Measurements from ENCODE around the gene IL1RAPL2.
"Not testable (repeated sequence)": the region's sequence is repeated elsewhere in the genome, so short reads cannot be mapped to it uniquely, and the experiment has no call there.

The IL1RAPL2 gene

DNA sequence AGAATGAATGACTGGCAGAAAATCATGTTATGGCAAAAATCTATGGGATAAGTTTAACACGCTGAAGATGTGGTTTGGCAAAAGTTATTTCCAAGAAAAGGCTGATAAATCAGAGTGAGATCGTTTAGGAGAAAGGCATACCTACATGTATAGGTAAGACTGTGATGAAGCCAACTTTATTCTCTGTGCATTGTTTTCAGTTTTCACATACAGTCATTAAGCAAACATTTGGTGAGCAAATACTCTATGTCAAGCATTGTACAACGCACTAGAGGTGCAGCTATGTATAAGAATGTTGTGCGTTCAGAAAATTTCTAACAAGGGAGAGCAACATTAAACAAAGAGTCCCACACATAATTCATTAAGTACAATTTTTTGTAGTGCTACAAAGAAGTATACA lies 532.8 kb downstream of the IL1RAPL2 start:
- DNase-seq (no peak), ATAC-seq (no peak)
- no peak overlapping the region for H3K27ac Mint-ChIP-seq
- H3K36me3 Mint-ChIP-seq (ENCODE audit: low read depth), result no peaks in the 10 kb centered on the region
- H3K4me3 Mint-ChIP-seq, result no peak overlapping the region
- no peaks in the 10 kb centered on the region for H3K27me3 Mint-ChIP-seq
- no peaks in the 10 kb centered on the region for H3K4me1 Mint-ChIP-seq
- peaks cover 3% of the 10 kb centered on the region for H3K9me3 Mint-ChIP-seq

DNA sequence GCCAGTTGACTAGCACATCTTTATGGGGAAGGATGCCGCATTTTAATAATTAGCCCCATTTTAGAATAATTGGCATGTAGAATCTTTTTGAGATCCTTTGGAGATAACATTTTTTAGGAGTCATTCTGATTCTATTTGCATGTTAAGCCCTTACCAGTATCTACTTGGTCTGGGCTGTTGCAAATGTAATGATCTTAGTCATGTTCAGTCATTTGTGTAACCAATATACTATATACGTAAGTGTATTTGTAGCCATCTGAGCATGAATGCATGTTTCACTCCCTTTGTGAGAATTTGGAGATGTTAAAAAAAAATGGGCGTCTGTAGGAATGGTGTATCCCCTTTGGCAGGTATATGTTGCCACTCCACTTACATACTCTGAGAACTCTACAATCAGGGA lies 535.4 kb downstream of the IL1RAPL2 start:
- Mint-ChIP-seq H3K4me3 (no peak overlapping the region), H3K9me3 (peaks cover 3% of the 10 kb centered on the region), H3K4me1 (no peaks in the 10 kb centered on the region), H3K36me3 (ENCODE audit: low read depth) (no peaks in the 10 kb centered on the region), H3K27me3 (no peaks in the 10 kb centered on the region), H3K27ac (no peak overlapping the region)
- DNase-seq (no peak), ATAC-seq (no peak)

DNA sequence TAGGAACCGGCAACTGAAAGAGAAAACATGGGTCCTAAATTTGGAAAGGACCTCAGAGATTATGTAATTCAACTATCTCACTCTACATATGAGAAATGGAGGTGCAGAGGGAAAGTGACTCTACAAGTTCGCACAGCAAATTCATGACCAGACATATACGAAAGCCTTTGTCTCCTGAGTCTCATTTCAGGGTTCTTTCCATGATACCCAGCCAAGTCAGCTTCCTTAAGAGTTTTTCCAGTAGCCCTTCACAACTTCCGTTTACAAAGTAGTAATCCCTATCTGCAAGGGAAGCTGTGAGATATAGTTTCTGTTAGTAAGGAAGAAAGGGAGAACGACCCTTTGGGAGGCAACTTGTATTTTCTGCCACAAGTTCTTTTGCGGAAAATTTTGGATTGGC lies 543.9 kb downstream of the IL1RAPL2 start:
- Mint-ChIP-seq H3K27ac (no peak overlapping the region), H3K4me3 (no peak overlapping the region), H3K4me1 (no peaks in the 10 kb centered on the region), H3K27me3 (no peaks in the 10 kb centered on the region), H3K9me3 (peaks cover 3% of the 10 kb centered on the region), H3K36me3 (ENCODE audit: low read depth) (no peaks in the 10 kb centered on the region)
- ATAC-seq, result no peak
- DNase-seq, result no peak

DNA sequence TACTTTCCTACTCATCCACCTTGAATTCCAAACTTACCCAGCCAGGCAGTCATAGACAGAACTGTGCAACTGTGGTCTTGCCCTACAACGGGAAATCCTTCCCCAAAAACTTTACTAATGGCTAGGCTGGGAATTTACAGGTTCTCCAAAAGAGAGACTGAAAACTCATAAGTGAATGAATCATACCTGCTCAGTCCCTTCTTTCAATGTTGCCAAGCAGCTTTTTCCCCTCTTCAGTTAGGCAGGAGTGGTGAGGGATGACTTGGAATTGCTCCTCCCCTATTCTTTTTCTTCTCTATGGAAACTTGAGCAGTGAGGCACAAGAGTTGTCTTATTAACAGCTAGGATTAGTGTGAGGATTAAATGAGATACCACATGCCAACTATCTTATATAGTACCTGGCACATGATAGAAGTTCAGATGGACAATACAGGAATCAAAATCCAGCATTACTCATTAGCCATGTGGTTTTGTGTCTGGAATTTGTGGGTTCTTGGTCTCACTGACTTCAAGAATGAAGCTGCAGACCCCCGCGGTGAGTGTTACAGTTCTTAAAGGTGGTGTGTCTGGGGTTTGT lies 548.6 kb downstream of the IL1RAPL2 start:
- Mint-ChIP-seq H3K27me3 (no peaks in the 10 kb centered on the region), H3K4me3 (no peak overlapping the region), H3K27ac (no peak overlapping the region), H3K36me3 (ENCODE audit: low read depth) (no peaks in the 10 kb centered on the region), H3K9me3 (no peaks in the 10 kb centered on the region), H3K4me1 (no peaks in the 10 kb centered on the region)
- ATAC-seq (no peak), DNase-seq (no peak)

DNA sequence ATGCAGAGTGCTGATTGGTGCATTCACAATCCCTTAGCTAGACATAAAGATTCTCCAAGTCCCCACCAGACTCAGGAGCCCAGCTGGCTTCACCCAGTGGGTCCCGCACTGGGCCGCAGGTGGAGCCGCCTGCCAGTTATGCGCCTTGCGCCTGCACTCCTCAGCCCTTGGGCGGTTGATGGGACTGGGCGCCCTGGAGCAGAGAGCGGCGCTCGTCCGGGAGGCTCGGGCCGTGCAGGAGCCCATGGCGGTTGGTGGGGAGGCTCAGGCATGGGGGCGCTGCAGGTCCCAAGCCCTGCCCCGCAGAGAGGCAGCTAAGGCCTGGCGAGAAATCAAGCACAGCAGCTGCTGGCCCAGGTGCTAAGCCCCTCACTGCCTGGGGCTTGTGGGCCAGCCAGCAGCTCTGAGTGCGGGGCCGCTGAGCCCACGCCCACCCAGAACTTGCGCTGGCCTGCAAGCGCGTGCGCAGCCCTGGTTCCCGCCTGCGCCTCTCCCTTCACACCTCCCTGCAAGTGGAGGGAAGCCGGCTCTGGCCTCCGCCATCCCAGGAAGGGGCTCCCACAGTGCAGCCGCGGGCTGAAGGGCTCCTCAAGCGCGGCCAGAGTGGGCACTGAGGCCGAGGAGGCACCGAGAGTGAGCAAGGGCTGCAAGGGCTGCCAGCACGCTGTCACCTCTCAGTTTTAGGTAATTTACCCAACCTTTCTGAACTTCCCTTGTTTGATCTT lies 549.8 kb downstream of the IL1RAPL2 start:
- ATAC-seq; H3K4me1 Mint-ChIP-seq; H3K9me3 Mint-ChIP-seq; H3K27me3 Mint-ChIP-seq; H3K27ac Mint-ChIP-seq; H3K36me3 Mint-ChIP-seq (ENCODE audit: low read depth); H3K4me3 Mint-ChIP-seq; DNase-seq: not testable (repeated sequence)

DNA sequence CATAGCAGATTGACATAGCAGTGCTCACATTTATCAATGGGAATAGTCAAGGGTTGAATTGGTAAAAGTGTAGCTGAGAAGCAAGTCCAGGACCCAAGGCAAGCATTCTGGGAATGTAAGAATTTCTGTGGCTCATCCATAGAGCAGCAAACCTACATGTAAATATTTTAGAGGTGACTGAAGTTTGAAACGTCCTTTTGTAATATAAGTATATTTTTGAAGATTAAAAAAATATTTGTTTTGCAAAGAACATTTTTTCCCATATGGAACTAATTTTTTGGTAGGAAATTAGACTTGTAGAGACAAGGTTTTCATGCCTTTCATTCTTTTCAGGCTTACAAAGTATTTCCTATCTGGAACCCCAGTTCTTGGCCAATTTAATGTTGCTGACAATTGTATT lies 550.5 kb downstream of the IL1RAPL2 start:
- no peak for DNase-seq
- Mint-ChIP-seq H3K4me1 (no peaks in the 10 kb centered on the region), H3K27ac (no peak overlapping the region), H3K36me3 (ENCODE audit: low read depth) (no peaks in the 10 kb centered on the region), H3K4me3 (no peak overlapping the region), H3K27me3 (no peaks in the 10 kb centered on the region), H3K9me3 (no peaks in the 10 kb centered on the region)
- no peak for ATAC-seq

DNA sequence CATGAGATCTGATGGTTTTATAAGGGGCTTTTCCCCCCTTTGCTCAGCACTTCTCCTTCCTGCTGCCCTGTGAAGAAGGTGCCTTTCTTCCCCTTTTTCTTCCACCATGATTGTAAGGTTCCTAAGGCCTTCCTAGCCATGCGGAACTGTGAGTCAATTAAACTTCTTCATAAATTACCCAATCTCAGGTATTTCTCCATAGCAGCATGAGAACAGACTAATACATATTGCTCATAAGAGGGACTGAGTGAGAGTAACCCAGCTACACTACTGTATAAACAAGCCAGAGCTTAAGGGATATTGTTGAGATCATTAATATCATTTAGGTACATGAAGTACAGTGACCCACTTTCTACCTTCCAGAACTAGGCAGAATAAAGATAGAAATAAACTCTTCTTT lies 551.6 kb downstream of the IL1RAPL2 start:
- Mint-ChIP-seq H3K4me1 (no peaks in the 10 kb centered on the region), H3K4me3 (no peak overlapping the region), H3K9me3 (no peaks in the 10 kb centered on the region), H3K27ac (no peak overlapping the region), H3K36me3 (ENCODE audit: low read depth) (no peaks in the 10 kb centered on the region), H3K27me3 (no peaks in the 10 kb centered on the region)
- ATAC-seq (no peak), DNase-seq (no peak)

DNA sequence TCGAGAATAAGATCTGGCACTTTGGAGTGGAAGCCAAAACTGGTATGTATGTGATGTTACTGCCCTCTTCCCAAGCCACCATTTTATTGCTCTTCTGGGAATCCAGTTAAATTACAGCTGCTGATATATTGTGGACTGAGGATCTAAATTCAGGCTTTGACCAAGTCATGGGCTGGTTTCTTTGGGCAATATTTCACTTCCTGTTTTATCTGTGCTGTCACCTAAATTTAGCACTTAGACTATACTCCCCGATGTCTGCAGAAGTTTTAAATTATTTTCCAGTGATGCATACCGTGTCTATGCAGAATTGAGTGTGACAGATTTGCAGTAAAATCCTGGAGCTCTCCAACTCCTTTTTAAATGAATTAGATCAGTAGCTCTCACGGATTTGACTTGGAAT lies 554.5 kb downstream of the IL1RAPL2 start:
- Mint-ChIP-seq H3K4me1 (no peaks in the 10 kb centered on the region), H3K27me3 (no peaks in the 10 kb centered on the region), H3K4me3 (no peak overlapping the region), H3K27ac (no peak overlapping the region), H3K9me3 (no peaks in the 10 kb centered on the region), H3K36me3 (ENCODE audit: low read depth) (no peaks in the 10 kb centered on the region)
- DNase-seq (no peak), ATAC-seq (no peak)

DNA sequence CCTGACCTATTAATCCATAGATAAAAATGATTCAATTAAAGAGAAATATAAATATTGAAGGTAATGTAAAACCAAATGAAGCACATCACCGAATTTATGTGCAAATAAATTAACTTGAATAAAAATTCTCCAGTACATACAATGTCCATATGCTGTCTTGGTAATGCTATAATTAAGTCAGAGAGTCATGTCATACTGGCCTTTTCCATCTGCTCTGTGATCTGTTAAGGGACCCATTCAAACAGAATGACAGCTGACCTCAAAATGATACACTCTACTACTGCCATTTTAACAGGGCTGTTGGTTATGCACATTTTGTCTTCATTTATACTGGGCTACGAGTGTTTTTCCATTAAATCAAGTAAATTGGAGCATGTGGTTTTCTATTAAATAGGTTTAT lies 555.2 kb downstream of the IL1RAPL2 start:
- no peaks in the 10 kb centered on the region for H3K36me3 Mint-ChIP-seq (ENCODE audit: low read depth)
- H3K27ac Mint-ChIP-seq, result no peak overlapping the region
- DNase-seq (no peak), ATAC-seq (no peak)
- H3K27me3 Mint-ChIP-seq, result no peaks in the 10 kb centered on the region
- H3K4me3 Mint-ChIP-seq, result no peak overlapping the region
- H3K4me1 Mint-ChIP-seq, result no peaks in the 10 kb centered on the region
- H3K9me3 Mint-ChIP-seq, result no peaks in the 10 kb centered on the region

DNA sequence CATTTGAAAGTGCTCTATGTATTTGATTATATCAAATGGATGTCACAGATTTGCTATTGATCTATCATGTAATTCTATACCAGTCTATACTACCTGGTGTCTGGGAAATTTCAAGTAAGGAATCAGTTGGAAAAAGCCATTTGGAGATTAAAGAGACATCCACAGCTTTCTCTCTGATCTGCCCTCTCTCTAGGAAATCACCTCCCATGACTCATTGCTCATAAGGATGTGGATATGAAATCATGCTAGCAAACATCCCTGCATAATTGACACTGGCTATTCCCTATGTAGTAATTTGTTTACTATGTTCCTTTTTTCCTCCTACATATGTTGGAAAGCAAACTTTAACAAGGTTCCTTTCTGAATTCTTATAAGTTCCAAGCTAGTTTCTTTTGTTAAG lies 560.2 kb downstream of the IL1RAPL2 start:
- Mint-ChIP-seq H3K4me3 (no peak overlapping the region), H3K9me3 (no peaks in the 10 kb centered on the region), H3K4me1 (no peaks in the 10 kb centered on the region), H3K36me3 (ENCODE audit: low read depth) (no peaks in the 10 kb centered on the region), H3K27ac (no peak overlapping the region), H3K27me3 (no peaks in the 10 kb centered on the region)
- DNase-seq (no peak), ATAC-seq (no peak)

DNA sequence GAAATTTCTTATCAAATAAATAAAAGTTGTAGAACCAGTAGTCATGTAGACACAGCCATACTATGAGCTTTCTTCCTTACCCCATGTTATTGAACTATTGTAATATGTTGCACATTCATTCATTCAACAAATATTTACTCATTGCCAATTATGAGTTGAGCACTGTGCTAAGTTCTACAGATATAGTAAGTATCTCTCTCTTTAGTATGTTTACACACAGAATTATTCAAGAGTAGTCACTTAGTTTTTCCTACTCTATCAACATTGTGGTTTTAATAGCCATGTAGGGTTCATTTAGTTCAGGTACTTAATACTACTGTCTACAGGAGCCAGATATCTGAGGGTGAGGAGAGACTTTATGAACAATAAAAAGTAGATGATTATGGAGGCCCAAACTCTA lies 568.3 kb downstream of the IL1RAPL2 start:
- Mint-ChIP-seq H3K36me3 (ENCODE audit: low read depth) (no peaks in the 10 kb centered on the region), H3K4me3 (no peak overlapping the region), H3K9me3 (peaks cover 6% of the 10 kb centered on the region), H3K27me3 (no peaks in the 10 kb centered on the region), H3K4me1 (no peaks in the 10 kb centered on the region), H3K27ac (no peak overlapping the region)
- ATAC-seq (no peak), DNase-seq (no peak)

DNA sequence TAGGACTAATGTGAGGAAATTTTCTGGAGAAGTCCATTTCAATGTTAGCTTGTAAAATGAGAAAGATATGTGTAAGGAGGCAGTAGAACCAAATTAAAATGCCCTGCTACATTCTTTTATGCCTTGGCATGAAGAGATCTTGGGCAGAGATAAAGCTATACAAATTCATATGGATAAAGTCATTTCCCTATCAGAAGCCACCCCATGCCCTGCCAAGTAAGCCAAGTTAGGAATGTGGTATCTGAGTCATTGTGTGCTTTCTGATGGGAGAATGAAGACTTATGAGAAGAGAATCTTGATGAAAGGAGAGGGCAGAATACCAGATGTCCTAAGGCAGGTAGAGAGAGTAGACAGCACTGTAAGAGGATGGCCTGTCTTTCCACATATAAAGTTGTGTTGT lies 570.8 kb downstream of the IL1RAPL2 start:
- Mint-ChIP-seq H3K4me3 (no peak overlapping the region), H3K36me3 (ENCODE audit: low read depth) (no peaks in the 10 kb centered on the region), H3K27me3 (no peaks in the 10 kb centered on the region), H3K9me3 (peaks cover 6% of the 10 kb centered on the region), H3K27ac (no peak overlapping the region), H3K4me1 (no peaks in the 10 kb centered on the region)
- DNase-seq (no peak), ATAC-seq (no peak)

DNA sequence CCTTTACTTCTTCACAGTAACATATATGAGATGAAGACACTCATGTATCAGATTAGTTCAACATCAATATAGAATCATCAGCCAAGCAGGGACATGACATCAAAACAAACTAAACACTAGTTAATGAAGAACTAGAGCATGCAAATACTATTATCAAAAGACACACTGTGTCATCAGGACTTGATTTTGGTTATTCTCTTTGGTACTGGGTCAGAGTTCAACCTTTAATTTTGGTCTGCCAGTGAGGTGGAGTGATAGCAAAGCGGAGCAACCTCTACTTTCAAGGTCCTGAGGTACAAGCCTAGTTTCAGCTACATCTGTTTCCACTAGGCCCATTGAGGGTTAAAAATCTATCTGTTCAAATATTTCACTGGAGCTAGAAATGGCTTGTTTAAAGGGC lies 584.0 kb downstream of the IL1RAPL2 start:
- Mint-ChIP-seq H3K27me3 (no peaks in the 10 kb centered on the region), H3K27ac (no peak overlapping the region), H3K9me3 (no peaks in the 10 kb centered on the region), H3K4me3 (no peak overlapping the region), H3K4me1 (no peaks in the 10 kb centered on the region), H3K36me3 (ENCODE audit: low read depth) (no peaks in the 10 kb centered on the region)
- ATAC-seq (no peak), DNase-seq (no peak)

DNA sequence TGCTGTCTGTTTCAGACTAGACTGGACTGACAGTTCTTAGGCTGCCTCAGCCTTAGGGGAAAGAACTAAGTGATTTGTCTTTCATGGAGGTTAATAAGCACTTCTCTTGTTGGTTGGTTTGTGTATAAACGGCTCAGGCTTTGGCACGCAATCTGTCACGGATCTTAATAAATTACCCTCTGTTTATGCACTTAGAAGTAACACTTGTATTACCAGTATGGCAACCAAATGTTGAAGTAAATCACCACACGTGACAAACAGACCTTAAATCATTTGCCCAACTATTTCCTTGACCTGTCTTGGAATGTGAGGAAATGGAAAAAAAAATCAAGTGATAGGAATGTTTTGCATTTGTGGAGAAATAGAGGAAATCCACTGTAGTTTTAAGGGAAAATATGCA lies 584.6 kb downstream of the IL1RAPL2 start:
- DNase-seq, result no peak
- H3K4me3 Mint-ChIP-seq, result no peak overlapping the region
- ATAC-seq, result no peak
- no peaks in the 10 kb centered on the region for H3K27me3 Mint-ChIP-seq
- no peak overlapping the region for H3K27ac Mint-ChIP-seq
- H3K4me1 Mint-ChIP-seq, result no peaks in the 10 kb centered on the region
- no peaks in the 10 kb centered on the region for H3K9me3 Mint-ChIP-seq
- no peaks in the 10 kb centered on the region for H3K36me3 Mint-ChIP-seq (ENCODE audit: low read depth)

DNA sequence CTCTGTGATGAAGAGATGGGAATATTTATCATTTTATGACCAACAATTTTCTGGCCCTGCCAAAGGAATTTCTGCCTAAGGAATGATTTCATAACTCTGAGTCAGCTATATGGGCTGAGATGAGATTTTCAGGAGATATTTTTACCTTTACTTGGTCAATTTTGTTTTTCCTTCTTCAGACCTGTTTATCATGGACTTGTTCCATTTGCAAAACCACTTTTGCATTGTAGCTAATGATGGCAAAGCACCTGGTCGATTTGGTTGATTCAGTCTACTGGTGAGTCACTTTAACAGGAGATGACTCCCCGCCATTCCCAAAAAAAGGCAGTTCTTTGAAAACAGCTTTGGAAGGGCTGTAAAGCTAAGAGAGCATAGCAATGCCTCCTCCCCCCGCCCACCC lies 601.2 kb downstream of the IL1RAPL2 start:
- Mint-ChIP-seq H3K4me1 (no peaks in the 10 kb centered on the region), H3K4me3 (no peak overlapping the region), H3K27ac (no peak overlapping the region), H3K9me3 (no peaks in the 10 kb centered on the region), H3K27me3 (no peaks in the 10 kb centered on the region), H3K36me3 (ENCODE audit: low read depth) (no peaks in the 10 kb centered on the region)
- no peak for DNase-seq
- no peak for ATAC-seq

DNA sequence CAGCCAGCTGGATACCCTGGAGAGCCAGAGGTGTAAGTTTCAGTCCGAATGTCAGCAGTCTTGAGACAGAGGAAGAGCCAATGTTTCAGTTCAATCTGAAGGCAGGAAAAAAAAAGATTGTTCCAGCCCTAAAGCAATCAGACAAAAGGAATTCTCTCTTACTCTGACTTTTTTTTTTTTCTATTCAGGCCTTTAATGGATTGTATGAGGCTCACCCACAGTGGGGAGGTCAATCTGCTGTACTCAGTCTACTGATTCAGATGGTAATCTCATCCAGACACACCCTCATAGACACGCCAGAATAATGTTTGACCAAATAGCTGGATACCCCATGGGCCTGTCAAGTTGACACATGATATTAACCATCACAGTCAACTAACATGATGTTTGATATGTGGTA lies 602.6 kb downstream of the IL1RAPL2 start:
- H3K27ac Mint-ChIP-seq, result no peak overlapping the region
- no peaks in the 10 kb centered on the region for H3K27me3 Mint-ChIP-seq
- H3K9me3 Mint-ChIP-seq, result no peaks in the 10 kb centered on the region
- no peak for ATAC-seq
- H3K36me3 Mint-ChIP-seq (ENCODE audit: low read depth), result no peaks in the 10 kb centered on the region
- H3K4me3 Mint-ChIP-seq, result no peak overlapping the region
- no peak for DNase-seq
- no peaks in the 10 kb centered on the region for H3K4me1 Mint-ChIP-seq
